Thyroid gland (tissue), 4 donors: Measurements from ENCODE around the gene LRIG1.

Experiments used
- CTCF ChIP-seq, 6 experiments: fragments of 200-600 bp in 3 of 6; fragments of 450-650 bp in 3 of 6; sonication (generic) in 3 of 6; IDR thresholded peaks; one replicate each; pipeline ENCODE4 v1.5.1; 2016 to 2019; ENCODE audit warnings: antibody characterized with exemption in 6 of 6, mild to moderate bottlenecking in 2 of 6, inconsistent platforms in 1 of 6, moderate library complexity in 1 of 6
- POLR2A ChIP-seq, 2 donors: fragments of 450-650 bp; IDR thresholded peaks; one replicate each; pipeline ENCODE4 v1.6.1; 2017; ENCODE audit warnings: antibody characterized with exemption in 2 of 2, mild to moderate bottlenecking in 2 of 2, moderate library complexity in 1 of 2

- TF ChIP-seq CTCF (IDR thresholded peaks at IDR 0.05) (no peak), POLR2A (IDR thresholded peaks at IDR 0.05) (no peak)
These were observed 121.3 kb downstream of the LRIG1 start for GRCh38 chr3:66379565-66379964.
